MCF 10A (cell line): ENCODE measurements around the gene SLC52A1. TPM values are rescaled to one million over a fixed set of nuclear protein-coding genes. Genes with fewer than 3 reads are reported as not detected.
A peak's percentile ranks its signal among the peaks of the same experiment; 100 is the strongest.

Experiments
- BruUV-seq: library from RNA; stranded (reverse); fragments of 400-500 nt; replicated peaks from 2 replicates; lab custom pipeline; 2021; lab: Mats Ljungman, UMichigan
- CTCF ChIA-PET: fragments of 300-600 bp; sonication (Branson Sonifier 250); formaldehyde crosslinking; extraction: SDS; loops from one replicate; lab custom pipeline; 2021; ENCODE audit warnings: antibody characterized with exemption, inconsistent platforms; lab: Yijun Ruan, JAX
- POLR2A ChIA-PET: fragments of 300-600, 350-650 bp; sonication (Branson Sonifier 250); formaldehyde crosslinking; extraction: SDS; loops from one replicate; lab custom pipeline; 2020; ENCODE audit warnings: antibody characterized with exemption, inconsistent platforms; lab: Yijun Ruan, JAX
- DNase-seq: peaks from one replicate; pipeline ENCODE4 v3.0.0-alpha.2; 2018; ENCODE audit not compliant: unreplicated experiment
- H3K27ac Mint-ChIP-seq: one replicate; pipeline ENCODE4 v1.8.0; 2022; ENCODE audit warnings: mild to moderate bottlenecking, low read depth, mixed read lengths; ENCODE audit not compliant: unreplicated experiment
- H3K27me3 Mint-ChIP-seq: one replicate; pipeline ENCODE4 v1.8.0; 2022; ENCODE audit warnings: mixed read lengths; ENCODE audit not compliant: insufficient read depth, unreplicated experiment
- H3K36me3 Mint-ChIP-seq: one replicate; pipeline ENCODE4 v1.8.0; 2022; ENCODE audit warnings: mild to moderate bottlenecking, moderate library complexity, mixed read lengths; ENCODE audit not compliant: insufficient read depth, unreplicated experiment
- H3K4me1 Mint-ChIP-seq: one replicate; pipeline ENCODE4 v1.8.0; 2022; ENCODE audit warnings: mixed read lengths; ENCODE audit not compliant: insufficient read depth, unreplicated experiment
- H3K4me3 Mint-ChIP-seq: one replicate; pipeline ENCODE4 v1.8.0; 2022; ENCODE audit warnings: mild to moderate bottlenecking, moderate library complexity, mixed read lengths; ENCODE audit not compliant: unreplicated experiment
- H3K9me3 Mint-ChIP-seq: one replicate; pipeline ENCODE4 v1.8.0; 2022; ENCODE audit warnings: mixed read lengths; ENCODE audit not compliant: unreplicated experiment
- CTCF ChIP-seq: fragments of 200-600 bp; IDR thresholded peaks from one replicate; pipeline ENCODE4 v1.8.0; 2022; ENCODE audit warnings: antibody characterized with exemption, mild to moderate bottlenecking; ENCODE audit not compliant: unreplicated experiment
- intact Hi-C: fragments of 100-400 bp; cut with micrococcal nuclease; formaldehyde crosslinking; loops from 2 replicates; pipeline ENCODE4 v1.14.1; 2022
- total RNA-seq: library from RNA; stranded (reverse); gene quantifications from 2 replicates; pipeline ENCODE4 v1.2.3, GENCODE V29; 2022

Gene SLC52A1
- total RNA-seq, 1 experiment from 2014 or later = not detected

DNA sequence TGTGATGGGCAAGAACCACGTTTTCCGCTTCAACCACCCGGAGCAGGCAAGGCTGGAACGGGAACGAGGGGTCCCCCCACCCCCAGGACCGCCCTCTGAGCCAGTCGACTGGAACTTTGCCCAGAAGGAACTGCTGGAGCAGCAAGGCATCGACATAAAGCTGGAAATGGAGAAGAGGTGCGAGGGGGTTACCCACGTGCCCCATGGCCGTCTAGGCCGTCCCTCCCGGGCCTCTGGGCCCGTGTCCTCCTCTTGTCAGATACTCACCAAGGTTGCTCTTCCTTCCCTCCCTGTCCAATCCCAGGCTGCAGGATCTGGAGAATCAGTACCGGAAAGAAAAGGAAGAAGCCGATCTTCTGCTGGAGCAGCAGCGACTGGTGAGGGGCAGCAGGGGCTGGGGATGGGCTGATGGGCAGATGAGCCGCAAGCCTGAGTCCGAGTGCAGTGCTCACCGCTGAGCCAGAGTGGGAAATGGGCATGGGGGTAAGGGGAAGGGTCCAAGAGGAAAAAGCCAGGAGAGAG lies 14.7 kb downstream of the SLC52A1 start:
- H3K4me3 Mint-ChIP-seq = no peak overlapping the region
- CTCF ChIA-PET = interaction anchor here (0.6 to 1.2 kb wide), 2 partner anchors 33 to 40 kb away, joined by 3 to 4 read pairs; no protein-coding TSS in a partner anchor
- H3K27me3 Mint-ChIP-seq = no peaks in the 10 kb centered on the region
- H3K27ac Mint-ChIP-seq = no peak overlapping the region
- no peaks in the 10 kb centered on the region for H3K9me3 Mint-ChIP-seq
- peaks cover 4% of the 10 kb centered on the region for H3K4me1 Mint-ChIP-seq
- intact Hi-C loops = no loop called here
- no peak for DNase-seq
- TF ChIP-seq CTCF = no peak
- H3K36me3 Mint-ChIP-seq = peaks cover 73% of the 10 kb centered on the region
- POLR2A ChIA-PET = no interaction called here
- no TSS peak for BruUV-seq

DNA sequence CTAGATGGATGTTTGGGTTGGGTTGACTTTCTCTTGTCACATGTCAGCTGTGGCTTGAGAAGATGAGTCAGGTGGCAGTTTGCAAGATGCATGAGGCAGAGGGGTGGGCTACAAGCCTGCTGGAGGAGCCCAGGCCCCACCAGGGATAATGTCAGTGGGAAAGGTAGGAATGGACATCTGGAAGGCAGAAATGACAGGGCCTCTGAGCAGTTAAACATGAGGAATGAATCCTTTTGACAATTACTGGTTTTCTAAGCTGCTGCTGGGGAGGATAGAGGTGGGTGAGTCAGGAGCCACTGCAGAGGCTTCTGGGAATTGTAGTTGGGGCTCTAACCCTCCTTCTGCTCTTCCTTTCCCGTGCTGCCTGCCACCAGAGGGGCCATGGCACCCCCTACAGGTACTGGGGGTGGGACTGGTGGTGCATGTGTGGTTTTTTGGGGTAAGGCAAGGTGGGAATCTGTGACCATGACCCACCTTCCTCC lies 15.7 kb downstream of the SLC52A1 start:
- Mint-ChIP-seq H3K4me3 (no peak overlapping the region), H3K9me3 (no peaks in the 10 kb centered on the region), H3K27ac (no peak overlapping the region), H3K27me3 (no peaks in the 10 kb centered on the region), H3K36me3 (peaks cover 81% of the 10 kb centered on the region), H3K4me1 (peaks cover 4% of the 10 kb centered on the region)
- TF ChIP-seq CTCF = no peak
- DNase-seq = peak; percentile 13
- ChIA-PET CTCF (interaction anchor here (0.6 to 1.7 kb wide), 3 partner anchors 15 to 39 kb away, joined by 3 to 4 read pairs (median 4); no protein-coding TSS in a partner anchor), POLR2A (interaction anchor here (1.2 kb wide), 2 partner anchors 10 to 32 kb away, joined by 3 to 4 read pairs; partner anchors contain the start of gene CAMTA2)
- intact Hi-C loops = no loop called here
- no TSS peak for BruUV-seq

- Mint-ChIP-seq H3K36me3 (peaks cover 77% of the 10 kb centered on the region), H3K9me3 (no peaks in the 10 kb centered on the region), H3K4me1 (peaks cover 10% of the 10 kb centered on the region), H3K4me3 (no peak overlapping the region), H3K27ac (no peak overlapping the region), H3K27me3 (no peaks in the 10 kb centered on the region)
- DNase-seq = no peak
- intact Hi-C loops = no loop called here
- no peak for TF ChIP-seq CTCF
- POLR2A ChIA-PET = no interaction called here
- no TSS peak for BruUV-seq
- CTCF ChIA-PET = interaction anchor here (0.6 kb wide), 1 partner anchor 452 kb away, joined by 5 read pairs; no protein-coding TSS in a partner anchor
Observed at GRCh38 chr17:5014357-5014756, 20.9 kb downstream of the SLC52A1 start.

GRCh38 chr17:5011928-5012327 lies 23.3 kb downstream of the SLC52A1 start:
- peak overlapping the region; percentile 69 for H3K27ac Mint-ChIP-seq
- intact Hi-C loops = no loop called here
- POLR2A ChIA-PET = no interaction called here
- no peaks in the 10 kb centered on the region for H3K27me3 Mint-ChIP-seq
- H3K36me3 Mint-ChIP-seq = peaks cover 76% of the 10 kb centered on the region
- H3K9me3 Mint-ChIP-seq = no peaks in the 10 kb centered on the region
- peaks cover 8% of the 10 kb centered on the region for H3K4me1 Mint-ChIP-seq
- BruUV-seq = no TSS peak
- DNase-seq = no peak
- CTCF ChIA-PET = no interaction called here
- H3K4me3 Mint-ChIP-seq = no peak overlapping the region
- no peak for TF ChIP-seq CTCF
